IPS-18c (cell line): ENCODE measurements around the gene NTHL1.

Source experiments
- H3K4me3 ChIP-seq: 2 replicates; pipeline ENCODE4 v1.7.0; 2013; ENCODE audit warnings: low read depth, mild to moderate bottlenecking, low read length, moderate library complexity; ENCODE audit not compliant: insufficient read depth
- H3K9me3 ChIP-seq: one replicate; pipeline ENCODE4 v1.6.1; 2013; ENCODE audit warnings: mild to moderate bottlenecking, low read length, moderate library complexity; ENCODE audit not compliant: control insufficient read depth, insufficient read depth

The NTHL1 gene

DNA sequence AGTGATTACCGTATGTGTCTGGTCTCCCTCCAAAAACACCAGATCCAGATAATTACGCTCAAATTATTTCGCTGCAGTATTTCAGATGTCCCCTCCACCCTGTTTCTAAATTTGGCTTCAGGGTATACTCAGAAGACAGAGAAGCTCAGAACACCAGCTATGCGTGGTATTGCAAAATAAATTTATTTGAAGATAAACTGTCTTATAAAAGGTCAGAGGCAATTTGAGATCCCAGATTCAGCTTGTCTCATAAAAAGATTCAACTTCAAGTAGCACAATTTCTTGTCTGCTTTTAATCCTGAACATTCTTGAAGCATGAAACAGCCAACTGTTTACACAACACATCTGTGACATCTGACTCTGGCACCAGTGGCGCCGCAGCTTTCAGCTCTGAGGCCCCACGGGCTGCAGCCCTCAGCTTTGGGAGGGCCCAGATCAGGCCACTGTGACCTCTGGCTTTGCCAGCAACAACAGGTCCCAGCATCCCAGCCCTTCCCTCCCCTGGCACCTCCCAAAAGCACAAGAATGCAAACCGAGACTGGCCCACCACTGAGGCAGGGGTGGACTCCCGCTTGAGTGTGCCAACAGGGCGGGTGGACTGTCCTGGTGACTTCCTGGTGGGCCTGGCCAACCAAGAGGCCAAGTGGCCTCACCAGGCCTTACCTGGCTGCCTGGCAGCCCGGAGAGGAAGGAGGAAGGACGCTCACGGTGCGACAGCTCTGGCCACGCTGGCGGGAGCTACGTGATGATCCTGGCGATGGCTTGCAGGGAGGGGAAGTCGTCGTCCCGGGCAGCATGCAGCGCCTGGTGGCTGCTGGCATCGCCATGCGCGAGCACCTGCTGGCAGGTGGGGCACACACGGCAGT is 49.9 kb downstream of the NTHL1 start:
- no peaks in the 10 kb centered on the region for H3K9me3 ChIP-seq

DNA sequence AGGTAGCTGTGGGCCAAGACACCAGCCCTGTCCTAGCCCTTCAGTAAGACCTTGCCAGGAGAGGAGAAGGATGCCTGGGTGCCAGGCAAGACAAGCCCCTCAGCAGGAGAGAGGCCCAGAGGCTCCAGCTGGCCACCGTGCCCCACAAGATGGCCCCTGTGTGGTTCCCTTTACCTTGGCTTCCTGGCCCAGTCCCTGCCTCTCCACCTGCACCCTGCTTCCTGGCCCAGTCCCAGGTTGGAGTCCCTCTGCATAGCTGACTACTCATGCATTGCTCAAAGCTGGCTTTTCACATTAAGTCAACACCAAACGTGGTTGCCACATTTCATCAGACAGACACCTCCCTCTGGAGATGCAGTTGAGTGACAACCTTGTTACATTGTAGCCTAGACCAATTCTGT is 53.9 kb downstream of the NTHL1 start:
- Histone ChIP-seq H3K4me3 (no peak overlapping the region), H3K9me3 (no peaks in the 10 kb centered on the region)

More for the DNA sequence above, 49.9 kb downstream of the NTHL1 start:
- H3K4me3 ChIP-seq: no peak overlapping the region

GRCh38 chr16:1992704-1993317 is 54.8 kb downstream of the NTHL1 start:
- Histone ChIP-seq H3K4me3 (peak overlapping the region; percentile 34; the same call in 1 of the 2 replicates), H3K9me3 (no peaks in the 10 kb centered on the region)

DNA sequence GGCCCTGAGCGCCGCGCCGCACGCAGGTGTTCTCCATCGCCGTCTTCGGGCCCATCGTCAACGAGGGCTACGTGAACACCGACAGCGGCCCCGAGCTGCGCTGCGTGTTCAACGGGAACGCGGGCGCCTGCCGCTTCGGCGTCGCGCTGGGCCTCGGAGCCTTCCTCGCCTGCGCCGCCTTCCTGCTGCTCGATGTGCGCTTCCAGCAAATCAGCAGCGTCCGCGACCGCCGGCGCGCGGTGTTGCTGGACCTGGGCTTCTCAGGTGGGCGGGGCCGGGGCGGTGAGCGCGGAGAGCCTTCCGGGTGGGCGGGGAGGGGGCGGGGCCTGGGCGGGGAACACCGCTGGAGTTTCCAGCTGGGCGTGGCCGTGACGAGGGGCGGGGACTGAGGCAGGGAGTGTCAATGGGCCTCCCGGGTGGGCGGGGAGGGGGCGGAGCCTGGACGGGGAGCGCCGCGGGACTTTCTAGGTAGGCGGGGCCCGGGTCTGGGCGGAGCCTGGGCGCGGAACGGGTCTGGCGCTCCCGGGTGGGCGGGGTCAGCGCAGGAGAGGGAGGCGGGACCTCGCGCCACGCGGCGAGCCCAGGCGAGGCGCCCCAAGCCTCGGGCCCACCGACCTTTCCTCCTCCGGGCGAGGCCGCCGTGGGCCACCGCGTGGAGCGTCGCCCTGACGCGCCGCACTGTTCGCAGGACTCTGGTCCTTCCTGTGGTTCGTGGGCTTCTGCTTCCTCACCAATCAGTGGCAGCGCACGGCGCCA is 55.5 kb downstream of the NTHL1 start:
- no peaks in the 10 kb centered on the region for H3K9me3 ChIP-seq
- H3K4me3 ChIP-seq: peak overlapping the region; percentile 34; the same call in 1 of the 2 replicates

GRCh38 chr16:1991588-1991947 is 56.1 kb downstream of the NTHL1 start:
- Histone ChIP-seq H3K9me3 (no peaks in the 10 kb centered on the region), H3K4me3 (peak overlapping the region; percentile 34; the same call in 1 of the 2 replicates)

GRCh38 chr16:1991135-1991551 is 56.5 kb downstream of the NTHL1 start:
- Histone ChIP-seq H3K9me3 (no peaks in the 10 kb centered on the region), H3K4me3 (peak overlapping the region; percentile 60; the same call in 1 of the 2 replicates)

DNA sequence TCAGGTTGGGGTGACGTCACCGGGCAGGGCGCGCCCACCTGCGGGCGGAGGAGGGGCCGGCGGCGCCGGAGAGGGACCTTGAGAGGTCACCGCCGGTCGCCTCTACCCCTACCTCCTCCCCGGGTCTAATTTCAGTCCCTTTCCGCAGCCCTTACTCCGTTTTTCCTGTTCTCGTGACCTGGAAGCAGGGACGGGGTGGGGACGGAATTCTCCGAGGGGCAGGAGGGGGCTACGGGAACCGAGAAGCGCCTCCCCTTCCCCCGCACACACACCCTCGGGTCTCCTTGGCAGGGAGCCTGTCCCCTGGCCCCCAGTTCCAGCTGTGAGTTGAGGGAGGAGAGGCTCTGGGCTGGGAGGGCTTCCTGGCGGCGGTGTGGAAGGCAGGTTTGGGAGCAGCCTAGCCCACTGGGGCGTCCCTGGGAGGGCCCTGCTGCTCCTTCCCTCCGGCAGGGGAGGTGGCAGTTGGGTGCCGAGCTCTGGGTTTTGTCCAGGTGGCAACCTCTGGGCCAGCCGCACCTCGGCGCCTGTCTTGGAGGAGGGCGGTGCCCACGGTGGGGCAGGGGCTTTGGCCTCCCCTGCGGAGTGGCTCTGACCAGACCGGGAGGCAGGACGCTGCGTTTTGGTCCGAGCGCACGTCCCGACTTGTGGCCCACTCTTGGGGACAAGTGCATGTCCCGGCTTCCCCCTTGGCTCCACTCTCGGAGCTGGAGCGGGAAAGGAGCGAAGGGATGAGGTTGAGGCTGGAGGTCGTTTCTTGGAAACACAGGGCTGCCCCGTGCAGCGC is 57.1 kb downstream of the NTHL1 start:
- H3K4me3 ChIP-seq: peak overlapping the region; percentile 60
- no peaks in the 10 kb centered on the region for H3K9me3 ChIP-seq

DNA sequence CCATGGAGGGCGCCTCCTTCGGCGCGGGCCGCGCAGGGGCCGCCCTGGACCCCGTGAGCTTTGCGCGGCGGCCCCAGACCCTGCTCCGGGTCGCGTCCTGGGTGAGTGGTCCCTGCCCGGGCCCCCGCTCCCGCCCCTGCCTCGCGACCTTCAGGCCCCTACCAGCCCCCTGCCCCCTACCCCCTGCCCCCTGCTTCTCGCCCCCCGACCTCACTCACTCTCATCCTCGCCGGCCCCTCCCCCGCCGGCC is 57.6 kb downstream of the NTHL1 start:
- H3K9me3 ChIP-seq: no peaks in the 10 kb centered on the region
- H3K4me3 ChIP-seq: peak overlapping the region; percentile 60; the same call in 1 of the 2 replicates
